ENCODE results near the gene SPATA31D1.

Gene SPATA31D1

GRCh38 chr9:81993656-81994055, 5.1 kb downstream of the SPATA31D1 start:
- Histone ChIP-seq H3K4me2 (ENCODE audit: low read length) (no peak overlapping the region), H4K20me1 (ENCODE audit: insufficient read depth, low read length) (no peaks in the 10 kb centered on the region), H3K9ac (ENCODE audit: low read length) (no peak overlapping the region), H3K79me2 (ENCODE audit: insufficient read depth, low read length) (no peaks in the 10 kb centered on the region), H3K27ac (ENCODE audit: low read depth, low read length, poor library complexity, severe bottlenecking) (no peak overlapping the region), H3F3A (ENCODE audit: insufficient read depth, low read length) (no peaks in the 10 kb centered on the region), H3K27me3 (ENCODE audit: insufficient read depth, low read length) (peaks cover 7% of the 10 kb centered on the region; the same call in 1 of the 2 replicates), H3K9me2 (ENCODE audit: low read depth, low read length) (no peaks in the 10 kb centered on the region), H2AFZ (ENCODE audit: low read length) (no peak overlapping the region), H3K4me3 (ENCODE audit: low read depth, low read length, poor library complexity, severe bottlenecking) (no peak overlapping the region), H3K4me1 (ENCODE audit: insufficient read depth, low read length, severe bottlenecking) (no peaks in the 10 kb centered on the region), H3K36me3 (ENCODE audit: insufficient read depth, low read length) (no peaks in the 10 kb centered on the region), H3K9me3 (ENCODE audit: low read length) (no peaks in the 10 kb centered on the region)
- TF ChIP-seq EZH2 (IDR thresholded peaks at IDR 0.05; ENCODE audit: borderline replicate concordance, low read length) (no peak), CTCF (IDR thresholded peaks at IDR 0.05; ENCODE audit: low read length) (no peak)

- H4K20me1 ChIP-seq (ENCODE audit: insufficient read depth, low read length) = no peaks in the 10 kb centered on the region
- H3K4me1 ChIP-seq (ENCODE audit: insufficient read depth, low read length, severe bottlenecking) = peaks cover 12% of the 10 kb centered on the region
- H3K4me3 ChIP-seq (ENCODE audit: low read depth, low read length, poor library complexity, severe bottlenecking) = no peak overlapping the region
- no peaks in the 10 kb centered on the region for H3K36me3 ChIP-seq (ENCODE audit: insufficient read depth, low read length)
- no peaks in the 10 kb centered on the region for H3K9me2 ChIP-seq (ENCODE audit: low read depth, low read length)
- no peak overlapping the region for H3K27ac ChIP-seq (ENCODE audit: low read depth, low read length, poor library complexity, severe bottlenecking)
- no peaks in the 10 kb centered on the region for H3F3A ChIP-seq (ENCODE audit: insufficient read depth, low read length)
- H3K79me2 ChIP-seq (ENCODE audit: insufficient read depth, low read length) = no peaks in the 10 kb centered on the region
- TF ChIP-seq EZH2 (IDR thresholded peaks at IDR 0.05; ENCODE audit: borderline replicate concordance, low read length) (no peak), CTCF (IDR thresholded peaks at IDR 0.05; ENCODE audit: low read length) (no peak)
- no peaks in the 10 kb centered on the region for H3K27me3 ChIP-seq (ENCODE audit: insufficient read depth, low read length)
- no peaks in the 10 kb centered on the region for H3K9me3 ChIP-seq (ENCODE audit: low read length)
- no peak overlapping the region for H3K4me2 ChIP-seq (ENCODE audit: low read length)
- no peak overlapping the region for H3K9ac ChIP-seq (ENCODE audit: low read length)
- H2AFZ ChIP-seq (ENCODE audit: low read length) = no peak overlapping the region
These were observed 11.2 kb downstream of the SPATA31D1 start for GRCh38 chr9:81999806-82000205.

- H4K20me1 ChIP-seq (ENCODE audit: insufficient read depth, low read length) = no peaks in the 10 kb centered on the region
- no peaks in the 10 kb centered on the region for H3K27me3 ChIP-seq (ENCODE audit: insufficient read depth, low read length)
- H3K36me3 ChIP-seq (ENCODE audit: insufficient read depth, low read length) = no peaks in the 10 kb centered on the region
- H3F3A ChIP-seq (ENCODE audit: insufficient read depth, low read length) = no peaks in the 10 kb centered on the region
- no peak overlapping the region for H3K4me3 ChIP-seq (ENCODE audit: low read depth, low read length, poor library complexity, severe bottlenecking)
- no peaks in the 10 kb centered on the region for H3K4me1 ChIP-seq (ENCODE audit: insufficient read depth, low read length, severe bottlenecking)
- TF ChIP-seq EZH2 (IDR thresholded peaks at IDR 0.05; ENCODE audit: borderline replicate concordance, low read length) = no peak
- TF ChIP-seq CTCF (IDR thresholded peaks at IDR 0.05; ENCODE audit: low read length) = no peak
- H2AFZ ChIP-seq (ENCODE audit: low read length) = no peak overlapping the region
- H3K4me2 ChIP-seq (ENCODE audit: low read length) = no peak overlapping the region
- no peaks in the 10 kb centered on the region for H3K79me2 ChIP-seq (ENCODE audit: insufficient read depth, low read length)
- H3K27ac ChIP-seq (ENCODE audit: low read depth, low read length, poor library complexity, severe bottlenecking) = no peak overlapping the region
- H3K9me2 ChIP-seq (ENCODE audit: low read depth, low read length) = no peaks in the 10 kb centered on the region
- no peak overlapping the region for H3K9ac ChIP-seq (ENCODE audit: low read length)
- 0 out of 2 replicates have a peak, but pooled peaks cover 4% of the 10 kb centered on the region for H3K9me3 ChIP-seq (ENCODE audit: low read length)
These were observed 22.1 kb downstream of the SPATA31D1 start for GRCh38 chr9:82010711-82011110.
